G401 (cell line): Measurements from ENCODE around the gene CCL13. TPM values are rescaled to one million over a fixed set of nuclear protein-coding genes. Genes with fewer than 3 reads are reported as not detected.
A peak's percentile ranks its signal among the peaks of the same experiment; 100 is the strongest.

ENCODE experiments used
- DNase-seq: peaks from one replicate; pipeline ENCODE4 v3.0.0-alpha.2; 2015; ENCODE audit warnings: low spot score
- in situ Hi-C: cut with HindIII; loops from 2 replicates; pipeline ENCODE4 v1.10.0; 2016; ENCODE audit warnings: low sequenced_read_pairs, mixed read lengths
- total RNA-seq: library from RNA; depleted of rRNA; stranded (reverse); fragments of >200 nt; shearing (Covaris generic); gene quantifications from 2 replicates; pipeline ENCODE4 v1.2.3, GENCODE V29; 2014

The CCL13 gene
- total RNA-seq, 1 experiment from 2014 or later = not detected

GRCh38 chr17:34360601-34361270 is 4.5 kb downstream of the CCL13 start:
- DNase-seq = no peak
- in situ Hi-C loops = no loop called here

- in situ Hi-C loops = no loop called here
Observed at GRCh38 chr17:34361478-34362061, 5.3 kb downstream of the CCL13 start.

DNA sequence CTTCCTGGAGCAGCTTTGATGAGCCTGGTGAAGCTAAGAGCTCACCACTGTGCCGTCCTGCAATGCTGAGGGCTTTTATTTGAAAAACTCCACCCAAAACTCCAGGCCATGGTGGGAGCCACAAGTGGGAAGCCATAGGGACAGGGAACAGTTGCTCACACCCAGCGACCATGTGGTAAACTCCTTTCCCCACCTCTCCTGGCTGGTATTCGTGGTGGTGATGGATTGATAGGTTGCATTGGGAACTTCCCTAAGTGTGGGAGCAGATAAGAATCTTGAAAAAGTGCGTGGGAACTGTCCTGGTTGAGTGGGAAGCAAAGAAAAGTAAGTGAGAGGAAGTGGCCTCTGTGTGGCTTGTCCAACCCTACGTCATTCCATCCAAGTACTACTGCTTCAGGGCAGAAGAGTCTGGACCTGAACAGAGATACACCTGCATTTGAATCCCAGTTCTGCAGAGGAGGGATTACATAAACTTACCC is 6.9 kb downstream of the CCL13 start, which contains the start of gene CCL1:
Gene CCL1 (minus strand): TSS at position 51 of the 479 bp plus-strand sequence. CDS start 72 bp downstream, outside the sequence.
- in situ Hi-C loops = no loop called here
- DNase-seq = no peak

More at GRCh38 chr17:34361478-34362061, 5.3 kb downstream of the CCL13 start:
- DNase-seq = peak; percentile 81

GRCh38 chr17:34364751-34365150 is 8.5 kb downstream of the CCL13 start:
- in situ Hi-C loops = no loop called here
- DNase-seq = no peak

DNA sequence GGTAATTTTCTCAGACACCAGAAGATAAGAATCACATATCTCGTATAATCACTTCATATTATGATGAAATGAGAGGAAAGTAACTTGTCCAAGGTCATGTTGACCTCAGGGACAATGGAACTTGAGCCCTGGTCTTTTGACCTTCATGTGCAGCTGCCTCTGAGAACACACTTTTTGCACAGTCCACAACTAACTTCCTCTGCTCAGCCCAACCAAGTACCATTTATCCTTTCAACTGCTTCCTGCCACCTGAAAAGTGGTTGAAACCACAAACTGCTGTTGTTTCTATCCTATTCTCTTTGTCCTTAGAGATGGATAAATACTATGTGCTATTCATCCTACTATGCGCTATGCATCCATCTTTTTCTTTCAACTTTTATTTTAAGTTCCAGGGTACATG is 9.1 kb downstream of the CCL13 start:
- no peak for DNase-seq
- in situ Hi-C loops = no loop called here

DNA sequence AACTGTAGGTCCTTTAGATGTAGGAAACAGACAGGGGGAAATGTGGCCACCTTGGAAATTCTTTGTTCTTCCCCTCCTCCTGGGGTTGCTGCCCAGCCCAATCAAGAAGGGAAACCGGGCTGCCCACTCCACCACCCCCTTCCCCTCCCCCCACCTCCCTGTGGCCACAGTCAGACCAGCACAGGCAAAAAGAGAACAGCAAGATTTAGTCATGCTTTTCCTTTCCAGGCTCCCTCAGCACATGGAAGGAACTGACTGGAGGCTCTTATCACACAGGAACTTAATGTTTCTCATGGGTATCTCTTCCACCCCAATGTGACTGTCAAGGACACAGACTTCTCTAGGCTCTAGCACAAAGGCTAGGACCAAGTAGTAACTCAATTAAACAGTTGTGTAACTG is 9.7 kb downstream of the CCL13 start:
- in situ Hi-C loops = no loop called here

GRCh38 chr17:34366529-34367107 is 10.3 kb downstream of the CCL13 start:
- in situ Hi-C loops = no loop called here
- DNase-seq = no peak

More for the DNA sequence above, 9.7 kb downstream of the CCL13 start:
- DNase-seq = no peak

- DNase-seq = no peak
- in situ Hi-C loops = no loop called here
Observed at GRCh38 chr17:34367486-34368195, 11.4 kb downstream of the CCL13 start.

GRCh38 chr17:34368196-34368945 is 12.1 kb downstream of the CCL13 start:
- no peak for DNase-seq
- in situ Hi-C loops = no loop called here

- no peak for DNase-seq
- in situ Hi-C loops = no loop called here
Observed at GRCh38 chr17:34368946-34369500, 12.7 kb downstream of the CCL13 start.

GRCh38 chr17:34369571-34369970 is 13.3 kb downstream of the CCL13 start:
- no peak for DNase-seq
- in situ Hi-C loops = no loop called here

DNA sequence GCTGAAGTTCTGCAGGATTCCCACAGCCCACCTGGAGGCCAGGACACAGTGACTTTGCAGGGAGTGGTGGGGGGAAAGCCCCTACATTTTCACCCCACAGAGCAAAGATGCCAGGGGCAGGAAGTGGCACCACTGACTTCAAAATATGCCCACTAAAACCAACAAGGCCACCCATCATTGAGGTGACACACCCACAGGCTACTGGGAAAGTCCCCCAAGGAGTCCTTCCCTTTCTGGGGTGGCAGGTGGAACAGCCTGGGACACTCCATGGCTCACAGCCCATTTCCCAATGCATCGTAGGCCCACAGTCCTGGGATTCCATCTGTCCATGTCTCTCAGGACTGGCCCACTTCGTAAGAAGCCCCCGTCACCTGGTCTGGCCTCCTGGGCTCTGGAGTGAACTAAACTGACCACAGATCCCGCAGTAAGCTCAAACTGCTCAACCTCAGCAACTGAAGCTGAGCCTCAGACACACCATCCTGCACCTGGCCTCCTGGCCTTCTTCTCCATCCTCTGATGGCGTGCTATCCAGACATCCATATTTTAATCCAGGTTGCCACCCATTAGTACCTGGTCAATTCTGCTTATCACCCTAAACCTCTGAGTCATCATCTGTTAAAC is 14.2 kb downstream of the CCL13 start:
- in situ Hi-C loops = no loop called here
- no peak for DNase-seq

- no peak for DNase-seq
- in situ Hi-C loops = no loop called here
Observed at GRCh38 chr17:34370997-34371395, 14.7 kb downstream of the CCL13 start.

DNA sequence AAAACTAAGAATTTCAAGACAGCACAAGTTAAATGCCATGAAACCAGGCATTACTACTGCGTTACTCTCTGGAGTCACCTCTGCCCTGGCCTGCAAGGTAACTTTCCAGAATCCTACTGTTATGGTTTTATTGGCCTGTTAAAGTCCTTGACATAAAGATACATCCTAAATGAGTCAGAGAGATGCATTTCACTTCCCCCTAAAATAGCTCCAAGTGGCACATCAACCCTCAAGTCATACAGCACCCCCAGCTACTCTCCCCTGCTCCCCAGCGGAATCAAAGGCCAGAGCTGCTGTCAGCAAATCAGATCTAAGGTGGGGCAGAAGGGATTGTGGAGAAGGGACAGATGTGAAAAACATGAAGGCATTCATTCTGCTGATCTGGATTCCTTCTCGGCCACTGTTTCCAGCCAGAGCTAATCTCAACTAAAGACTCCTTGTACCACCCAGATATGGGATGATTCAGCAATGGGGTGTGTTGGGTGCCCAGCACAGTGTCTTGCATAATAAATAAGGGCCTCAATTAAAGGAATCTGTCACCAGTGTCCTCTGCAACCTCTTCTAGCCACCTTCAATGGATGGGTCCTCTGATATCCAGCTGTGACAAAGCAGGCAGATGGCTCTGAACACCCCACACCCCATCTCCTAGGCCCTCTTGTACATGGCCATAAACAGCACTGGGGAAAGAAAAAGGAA is 15.3 kb downstream of the CCL13 start:
- in situ Hi-C loops = no loop called here
- no peak for DNase-seq

DNA sequence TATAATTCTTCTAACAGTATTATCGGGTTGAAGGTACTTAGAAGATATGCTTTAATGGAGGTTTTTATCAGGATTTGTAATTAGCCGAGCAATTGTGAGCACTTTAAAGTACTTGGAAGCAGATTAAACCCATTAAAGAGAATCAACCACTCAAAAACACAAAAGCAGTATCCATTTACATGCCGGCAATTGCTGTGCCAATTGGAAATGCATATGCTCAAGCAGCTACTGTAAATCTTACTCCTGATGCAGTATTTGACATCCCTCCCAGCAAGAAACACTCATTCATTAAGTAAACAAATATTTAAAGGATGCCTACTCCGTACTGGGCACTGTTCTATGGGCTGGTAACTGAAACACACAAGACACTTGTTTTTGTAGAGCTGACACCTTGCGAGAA is 18.2 kb downstream of the CCL13 start:
- DNase-seq = no peak
- in situ Hi-C loops = no loop called here

DNA sequence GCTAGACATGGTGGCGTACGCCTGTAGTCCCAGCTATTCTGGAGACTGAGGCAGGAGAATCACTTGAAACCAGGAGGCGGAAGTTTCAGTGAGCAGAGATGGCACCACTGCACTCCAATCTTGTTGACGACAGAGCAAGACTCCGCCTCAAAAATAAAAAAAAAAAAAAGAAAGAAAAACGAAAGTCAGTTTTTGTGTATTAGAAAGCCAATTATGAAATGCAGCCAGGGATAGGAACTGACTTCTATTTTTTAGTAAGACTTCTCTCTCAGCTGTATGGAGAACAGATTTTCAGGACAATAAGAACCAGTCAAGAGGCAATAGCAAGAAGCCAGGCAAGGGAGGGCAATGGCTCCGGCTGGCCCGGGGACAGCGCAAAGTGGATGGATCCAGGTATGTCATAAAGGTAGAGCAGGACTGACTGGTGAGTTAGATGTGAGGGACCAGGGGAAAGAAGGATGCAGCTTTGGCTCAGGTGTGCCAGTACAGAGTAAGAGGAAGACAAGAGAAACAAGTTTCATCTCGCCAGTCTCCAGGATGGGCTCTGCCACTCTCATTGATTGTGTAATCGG is 19.2 kb downstream of the CCL13 start:
- DNase-seq = no peak
- in situ Hi-C loops = no loop called here

DNA sequence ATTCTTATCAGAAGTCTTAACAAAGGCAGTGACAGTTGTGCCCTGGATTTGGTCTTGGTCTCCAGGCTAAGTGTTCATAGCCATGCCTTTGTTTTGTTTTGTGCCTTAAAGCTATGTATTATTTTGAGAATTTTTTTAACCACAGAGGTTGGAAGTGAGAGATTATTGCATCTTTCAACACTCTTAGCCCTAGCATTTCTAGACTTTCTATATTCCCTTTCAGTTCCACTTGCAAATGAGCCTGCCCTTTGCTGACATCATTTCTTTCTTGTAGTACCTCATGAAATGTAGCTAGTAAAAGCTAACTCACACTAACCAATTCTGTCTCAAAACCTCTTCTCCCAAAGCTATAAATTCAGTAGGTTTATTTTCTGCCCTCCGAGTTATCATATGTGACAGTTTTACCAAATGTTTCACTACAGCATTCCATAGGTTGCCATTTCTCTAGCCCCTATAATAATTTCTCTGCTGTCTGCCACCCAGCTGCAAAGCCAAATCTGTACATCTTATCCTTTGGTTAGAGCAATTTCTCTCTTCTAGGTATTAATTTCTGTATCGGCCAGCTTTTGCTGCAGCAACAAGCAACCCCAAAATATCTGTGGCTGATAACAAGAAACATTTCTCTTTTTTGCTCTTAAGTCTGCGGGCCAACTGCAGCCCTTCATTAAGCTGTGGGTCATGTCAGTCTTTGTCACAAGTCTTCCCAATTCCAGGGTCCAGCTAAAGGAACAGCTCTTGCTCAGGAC is 21.0 kb downstream of the CCL13 start:
- no peak for DNase-seq
- in situ Hi-C loops = no loop called here
